GM10847 (cell line): Measurements from ENCODE around the gene RIT1.

Experiments used
- POLR2A ChIP-seq: IDR thresholded peaks from 2 replicates; pipeline ENCODE4 v1.6.1; 2011; ENCODE audit not compliant: insufficient read length; ENCODE audit errors: extremely low read depth

The RIT1 gene

GRCh38 chr1:155850345-155850744 is 60.8 kb downstream of the RIT1 start:
- TF ChIP-seq POLR2A = no peak

GRCh38 chr1:155847823-155848529 is 63.2 kb downstream of the RIT1 start:
- no peak for TF ChIP-seq POLR2A
